ENCODE results near the gene SPATA31A5. TPM values are rescaled to one million over a fixed set of nuclear protein-coding genes. Genes with fewer than 3 reads are reported as not detected.
"Not testable (repeated sequence)": the region's sequence is repeated elsewhere in the genome, so short reads cannot be mapped to it uniquely, and the experiment has no call there.

Gene SPATA31A5
- total RNA-seq, 1 experiment from 2014 or later, result 0.28 TPM

- not testable (repeated sequence) for H3K9ac ChIP-seq (ENCODE audit: extremely low read depth, insufficient read length, low read length); H3K14ac ChIP-seq (ENCODE audit: insufficient read depth, low read length); H3K4me1 ChIP-seq (ENCODE audit: insufficient read depth, low read length); H3K36me3 Mint-ChIP-seq (ENCODE audit: insufficient read depth in 1 of 3, low read depth in 3 of 3); H4K8ac ChIP-seq (replicated peaks; ENCODE audit: insufficient read length, low read depth, low read length); H3K27me3 Mint-ChIP-seq (ENCODE audit: low read depth); H3T11ph ChIP-seq (ENCODE audit: low read length); H3K4me2 ChIP-seq (ENCODE audit: insufficient read depth, insufficient read length, low read length); H3K4ac ChIP-seq (ENCODE audit: low read depth, low read length); H3K27ac Mint-ChIP-seq; H3K23me2 ChIP-seq (ENCODE audit: insufficient read length, low read depth, low read length, poor library complexity, severe bottlenecking); H3K27ac ChIP-seq (ENCODE audit: insufficient read length, low read depth, low read length); H3K18ac ChIP-seq (ENCODE audit: insufficient read length, low read depth, low read length); H3K9me3 Mint-ChIP-seq; DNase-seq; H2BK15ac ChIP-seq (ENCODE audit: low read depth, low read length); H4K5ac ChIP-seq (ENCODE audit: insufficient read length, low read depth, low read length); H2BK12ac ChIP-seq (ENCODE audit: insufficient read length, low read depth, low read length); H2BK20ac ChIP-seq (ENCODE audit: low read depth, low read length, poor library complexity, severe bottlenecking); H2AK5ac ChIP-seq (ENCODE audit: insufficient read length, low read length); H4K20me1 ChIP-seq (ENCODE audit: control insufficient read depth, insufficient read depth, insufficient read length); H3K79me1 ChIP-seq (ENCODE audit: insufficient read depth, low read depth, low read length, poor library complexity, severe bottlenecking); H3K56ac ChIP-seq (ENCODE audit: insufficient read length, low read depth, low read length); H3K4me3 Mint-ChIP-seq; H2AFZ ChIP-seq (ENCODE audit: low read length); H3K79me2 ChIP-seq (ENCODE audit: insufficient read depth, low read length); H3K9me3 ChIP-seq (ENCODE audit: control insufficient read depth, low read depth, low read length); H3K4me1 Mint-ChIP-seq; H3K23ac ChIP-seq (ENCODE audit: insufficient read length, low read depth, low read length); H4K91ac ChIP-seq (ENCODE audit: insufficient read length, low read depth, low read length); H2BK5ac ChIP-seq (ENCODE audit: insufficient read length, low read length); H2BK120ac ChIP-seq (ENCODE audit: low read depth, low read length, poor library complexity, severe bottlenecking); H3K27me3 ChIP-seq (ENCODE audit: insufficient read depth, low read length)
Observed at GRCh38 chr9:60966382-60966781, 52.2 kb downstream of the SPATA31A5 start.
